NCI-H748 (cell line): ENCODE data around the gene PFDN1.
"Not testable (repeated sequence)": the region's sequence is repeated elsewhere in the genome, so short reads cannot be mapped to it uniquely, and the experiment has no call there.

Experiments used
- DNase-seq: peaks from one replicate; lab custom pipeline; 2025; ENCODE audit not compliant: unreplicated experiment; lab: John Stamatoyannopoulos, UW

The PFDN1 gene

DNA sequence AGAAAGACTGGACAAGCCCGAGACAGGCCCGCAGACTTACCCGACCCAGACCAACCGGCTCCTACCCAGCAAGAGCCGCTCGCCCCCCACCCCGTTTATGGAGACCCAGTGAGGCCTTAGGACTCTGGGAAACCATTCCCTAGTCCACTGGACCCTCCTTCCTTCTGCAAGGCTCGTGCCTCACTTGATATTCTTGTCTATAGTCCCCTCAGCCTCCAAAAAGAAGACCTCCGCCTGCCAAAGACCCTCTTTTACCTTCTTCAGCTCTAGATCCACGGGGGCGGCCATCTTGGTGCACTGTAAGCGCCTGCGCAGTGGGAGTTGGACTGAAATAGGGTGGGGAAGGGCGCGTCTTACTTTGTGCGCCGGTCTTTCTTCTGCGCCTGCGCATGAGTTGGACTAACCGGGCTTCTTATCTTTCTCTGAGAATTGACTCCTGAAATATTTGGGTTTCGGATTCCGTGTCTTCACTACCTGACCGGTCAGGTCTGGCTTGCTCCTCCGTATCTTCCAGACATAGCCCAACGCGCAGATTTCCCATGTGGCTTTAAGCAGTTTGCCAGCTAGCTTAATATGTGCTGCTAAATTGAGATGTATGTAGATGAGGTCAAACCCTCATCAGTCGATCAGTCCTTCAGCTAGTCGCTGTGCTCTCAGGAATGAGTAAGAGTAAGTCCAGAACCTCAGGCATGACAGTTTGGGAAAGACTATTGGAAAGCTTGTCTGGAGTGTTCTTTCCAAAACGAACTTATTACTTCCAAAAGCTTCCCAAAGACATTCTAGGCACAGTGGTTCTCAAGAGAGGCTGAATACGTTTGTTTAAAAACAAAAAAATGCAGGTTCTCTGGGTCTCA is at the start of gene PFDN1:
Gene PFDN1 (minus strand): TSS at position 316 of the 854 bp plus-strand sequence. CDS start 28 bp downstream, at position 288.
- DNase-seq = peak; percentile 96

GRCh38 chr5:140351609-140352334 is 48.9 kb upstream of the PFDN1 start:
- peak; percentile 63 for DNase-seq

DNA sequence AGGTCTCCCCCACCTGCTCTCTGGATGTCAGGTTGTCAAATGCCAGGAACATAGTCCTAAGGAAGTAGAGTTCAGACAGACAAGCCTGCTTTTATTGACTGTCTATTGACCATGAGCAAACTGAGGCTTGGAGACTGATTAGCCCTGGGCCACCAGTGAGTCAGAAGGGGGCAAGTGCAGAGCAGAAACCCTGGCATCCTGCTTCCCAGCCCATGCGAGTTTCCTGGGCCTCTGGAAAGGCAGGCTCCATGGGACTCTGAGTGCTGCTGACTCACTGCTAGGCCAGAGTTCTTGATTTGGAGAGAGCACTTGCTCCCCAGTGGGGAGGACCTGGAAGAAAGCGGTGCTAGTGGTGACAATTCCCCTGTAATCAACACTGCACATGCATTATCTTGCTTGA is 46.3 kb upstream of the PFDN1 start:
- DNase-seq = no peak

DNA sequence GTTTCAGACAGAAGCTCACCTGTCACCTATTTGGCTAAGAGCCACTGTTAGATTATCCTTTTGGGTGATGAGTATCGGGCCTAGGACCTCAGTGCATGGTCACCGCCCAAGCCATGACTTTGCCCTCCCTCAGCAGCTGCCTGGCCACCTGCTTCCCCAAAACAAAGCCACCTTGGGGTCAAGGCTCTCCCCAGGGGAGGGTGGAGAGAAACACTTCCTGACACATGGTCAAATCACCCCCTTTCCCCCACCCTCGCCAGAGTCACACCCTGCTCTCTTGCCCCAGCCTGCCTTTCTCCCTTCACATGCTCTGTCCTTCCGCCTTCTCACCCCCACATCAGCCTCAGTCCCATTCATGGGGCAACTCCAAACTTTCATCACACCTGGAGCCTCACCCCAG is 45.2 kb upstream of the PFDN1 start:
- no peak for DNase-seq

DNA sequence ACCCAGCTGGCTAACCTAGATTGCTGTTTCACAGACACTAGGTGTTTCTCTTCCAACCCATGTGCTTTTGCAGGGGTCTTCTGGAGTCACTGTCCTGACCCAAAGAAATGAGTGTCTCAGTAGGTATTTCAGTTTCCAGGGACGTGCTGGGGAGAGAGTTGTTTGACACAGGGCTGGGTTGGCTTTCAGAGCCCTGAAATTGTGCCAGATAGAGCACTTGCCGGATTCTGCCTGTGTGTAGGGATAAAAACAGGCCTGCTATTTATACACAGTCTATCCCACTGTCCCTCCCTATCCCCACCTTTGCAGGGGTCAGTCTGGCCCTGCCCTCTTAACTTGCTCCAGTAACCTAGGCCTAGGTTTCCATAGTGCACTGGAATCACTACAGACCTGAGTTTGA is 44.5 kb upstream of the PFDN1 start:
- DNase-seq = no peak

DNA sequence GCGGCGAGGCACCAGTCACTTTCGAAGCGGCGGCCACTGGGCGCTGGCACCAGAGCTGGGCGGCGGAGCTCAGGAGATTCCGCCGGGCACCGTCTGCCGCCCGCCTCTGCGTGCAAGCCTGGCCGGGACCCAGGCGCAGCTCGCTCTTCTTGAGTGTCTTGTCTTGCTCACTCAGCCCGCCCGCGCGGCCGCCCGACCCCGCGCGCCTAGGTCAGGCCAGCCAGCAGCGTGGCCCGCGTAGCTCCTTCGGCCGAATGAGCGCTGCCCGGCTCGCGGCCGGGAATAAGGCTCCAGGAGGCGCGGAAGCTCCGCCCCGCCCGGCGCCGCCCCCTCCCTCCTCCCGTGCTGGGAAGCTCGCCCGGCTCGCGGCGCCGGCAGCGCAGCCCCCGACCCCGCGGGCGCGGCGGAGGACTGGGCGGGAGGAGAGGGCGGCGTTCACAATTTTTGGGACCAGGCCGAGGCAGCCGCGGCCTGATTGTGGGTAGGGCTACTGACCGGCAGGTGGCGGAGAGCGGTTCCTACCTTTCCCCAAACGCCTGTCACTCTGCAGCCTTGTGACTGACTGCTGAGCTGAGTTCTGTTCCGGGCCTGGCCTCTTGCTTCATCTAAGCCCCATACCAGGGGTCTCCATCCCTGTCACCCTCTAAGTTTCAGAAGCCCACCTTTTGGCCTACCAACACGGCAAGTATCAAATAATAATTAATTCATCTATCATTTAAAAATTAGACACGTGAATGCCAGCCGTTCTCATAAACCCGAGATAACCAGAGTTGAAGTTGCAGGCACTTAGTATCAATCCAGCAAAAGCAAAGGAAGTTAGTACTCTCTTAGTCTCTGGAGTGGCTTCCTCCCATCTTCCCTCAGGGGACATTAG is 43.7 kb upstream of the PFDN1 start, which contains the start of gene HBEGF:
Gene HBEGF (minus strand): TSS at position 256 of the 874 bp plus-strand sequence. CDS start 275 bp downstream, outside the sequence.
- peak; percentile 83 for DNase-seq

GRCh38 chr5:140345919-140346347 is 43.0 kb upstream of the PFDN1 start:
- peak; percentile 66 for DNase-seq

DNA sequence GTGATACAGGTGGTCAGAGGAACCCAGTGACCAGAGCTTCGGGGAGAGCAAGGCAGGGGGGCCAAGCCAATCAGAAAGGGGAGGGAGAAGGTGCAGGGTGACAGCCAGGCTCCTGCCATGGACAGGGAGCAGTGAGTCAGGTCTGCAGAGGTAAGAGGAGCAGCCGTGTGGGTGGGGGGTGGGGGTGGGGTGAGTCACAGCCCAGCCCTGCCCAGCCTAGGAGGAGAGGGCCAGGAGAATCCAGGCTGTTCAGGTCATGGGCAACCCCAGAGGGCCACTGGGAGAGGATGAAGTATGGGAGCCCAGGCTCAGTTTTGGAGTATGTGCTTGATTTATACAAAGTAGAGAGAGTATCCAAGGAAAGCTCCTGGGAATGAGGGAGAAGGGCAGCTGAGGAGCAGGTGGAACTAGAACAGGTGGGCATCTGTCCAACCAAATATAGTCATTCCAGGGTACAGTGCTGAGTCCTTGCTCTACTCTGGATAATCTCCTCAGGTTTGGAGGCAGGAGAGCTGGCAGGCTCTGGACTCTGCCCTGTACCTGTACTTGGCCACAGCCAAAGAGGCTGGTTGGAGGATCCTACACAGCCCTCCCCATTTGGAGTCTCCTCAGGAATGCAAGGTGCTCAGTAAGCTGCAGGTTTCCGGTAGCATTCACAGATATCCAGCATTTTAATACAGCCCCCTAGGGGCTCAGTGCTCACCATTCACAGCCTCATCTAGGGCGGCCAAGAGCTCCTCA is 42.0 kb upstream of the PFDN1 start:
- no peak for DNase-seq

- not testable (repeated sequence) for DNase-seq
Observed at GRCh38 chr5:140343849-140344248, 40.9 kb upstream of the PFDN1 start.

- DNase-seq = no peak
Observed at GRCh38 chr5:140342896-140343295, 40.0 kb upstream of the PFDN1 start.

GRCh38 chr5:140342287-140342686 is 39.4 kb upstream of the PFDN1 start:
- no peak for DNase-seq

- no peak for DNase-seq
Observed at GRCh38 chr5:140341591-140341990, 38.7 kb upstream of the PFDN1 start.

DNA sequence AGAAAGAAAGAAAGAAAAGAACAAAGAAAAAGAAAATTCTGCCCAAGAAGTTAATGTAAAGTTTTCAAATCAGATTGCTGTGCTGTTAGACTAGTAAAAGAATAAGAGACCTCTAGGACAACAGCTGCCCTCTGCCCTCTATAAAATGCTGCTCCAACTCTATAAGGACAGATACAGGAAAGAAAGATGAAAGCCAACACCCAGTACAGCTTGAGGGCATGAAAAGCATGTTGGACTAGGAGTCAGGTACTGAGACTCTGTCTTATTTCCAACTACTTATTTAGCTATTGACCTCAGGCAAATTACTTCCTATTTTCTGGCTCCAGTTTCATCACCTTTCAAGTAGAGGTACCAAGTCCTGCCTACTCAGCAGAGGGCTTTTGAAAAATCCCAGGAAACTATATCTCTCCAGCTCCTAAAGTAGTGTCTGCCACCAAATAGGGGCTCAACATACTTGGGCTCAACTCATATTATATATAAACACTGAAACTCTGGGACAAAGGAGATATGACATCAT is 37.8 kb upstream of the PFDN1 start:
- DNase-seq = no peak

DNA sequence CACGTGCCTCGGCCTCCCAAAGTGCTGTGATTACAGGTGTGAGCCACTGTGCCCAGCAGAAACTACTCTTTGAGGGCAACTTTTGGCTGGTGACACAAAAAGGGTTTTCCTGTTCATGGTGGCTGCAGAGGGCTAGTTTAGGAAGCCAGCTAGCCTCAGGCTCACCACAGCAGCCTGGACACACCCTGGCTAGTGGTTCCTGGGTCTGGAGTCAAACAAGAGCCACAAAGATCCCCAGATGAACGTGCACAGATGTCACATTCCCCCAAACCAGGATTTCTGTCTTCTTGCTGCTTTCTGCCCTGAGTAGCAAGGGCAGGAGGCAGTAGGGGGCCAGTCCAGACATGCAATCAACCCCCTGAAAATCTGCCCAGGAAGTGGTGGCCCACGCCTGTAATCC is 36.7 kb upstream of the PFDN1 start:
- DNase-seq = no peak

- no peak for DNase-seq
Observed at GRCh38 chr5:140338908-140339307, 36.0 kb upstream of the PFDN1 start.

- no peak for DNase-seq
Observed at GRCh38 chr5:140338336-140338735, 35.4 kb upstream of the PFDN1 start.

- DNase-seq = no peak
Observed at GRCh38 chr5:140337880-140338279, 35.0 kb upstream of the PFDN1 start.

- no peak for DNase-seq
Observed at GRCh38 chr5:140336388-140336787, 33.5 kb upstream of the PFDN1 start.

GRCh38 chr5:140331638-140332037 is 28.7 kb upstream of the PFDN1 start:
- no peak for DNase-seq
